OCI-LY7 (cell line): ENCODE results near the gene RASAL2.

Experiments
- EZH2phosphoT487 ChIP-seq: fragments of 200-600 bp; sonication (generic); IDR thresholded peaks from 2 replicates; pipeline ENCODE4 v1.6.1; 2018; ENCODE audit warnings: low read depth, borderline replicate concordance, mild to moderate bottlenecking, mixed run types, antibody characterized with exemption, low read length, moderate library complexity, mixed read lengths
- TF ChIP-seq, protein P1 (sequence below): fragments of 200-600 bp; sonication (generic); conservative IDR thresholded peaks from 2 replicates; pipeline ENCODE4 v1.5.1; 2014; ENCODE audit warnings: mild to moderate bottlenecking, antibody characterized with exemption, low read length, moderate library complexity, mixed read lengths

DNA sequence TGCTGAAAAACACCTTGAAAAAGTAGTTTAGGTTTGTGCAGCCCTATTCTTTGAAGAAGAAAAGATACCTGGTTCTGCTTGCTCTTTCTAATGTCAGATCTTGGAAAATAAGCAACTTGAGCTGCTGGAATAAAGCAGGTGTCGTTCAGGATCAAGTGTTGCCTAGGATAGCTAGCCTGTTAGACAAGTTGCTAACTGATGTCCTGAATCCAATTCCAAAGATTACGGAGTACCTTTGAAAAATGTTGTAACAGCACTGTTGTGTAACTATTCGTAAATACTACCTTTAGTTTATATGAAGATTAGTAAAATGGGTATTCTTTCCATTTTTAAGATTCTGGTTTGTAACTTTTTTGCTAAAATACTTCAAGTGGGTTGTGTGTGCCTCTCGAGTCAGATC, 251.3 kb downstream of the RASAL2 start:
- TF ChIP-seq, protein P1, sequence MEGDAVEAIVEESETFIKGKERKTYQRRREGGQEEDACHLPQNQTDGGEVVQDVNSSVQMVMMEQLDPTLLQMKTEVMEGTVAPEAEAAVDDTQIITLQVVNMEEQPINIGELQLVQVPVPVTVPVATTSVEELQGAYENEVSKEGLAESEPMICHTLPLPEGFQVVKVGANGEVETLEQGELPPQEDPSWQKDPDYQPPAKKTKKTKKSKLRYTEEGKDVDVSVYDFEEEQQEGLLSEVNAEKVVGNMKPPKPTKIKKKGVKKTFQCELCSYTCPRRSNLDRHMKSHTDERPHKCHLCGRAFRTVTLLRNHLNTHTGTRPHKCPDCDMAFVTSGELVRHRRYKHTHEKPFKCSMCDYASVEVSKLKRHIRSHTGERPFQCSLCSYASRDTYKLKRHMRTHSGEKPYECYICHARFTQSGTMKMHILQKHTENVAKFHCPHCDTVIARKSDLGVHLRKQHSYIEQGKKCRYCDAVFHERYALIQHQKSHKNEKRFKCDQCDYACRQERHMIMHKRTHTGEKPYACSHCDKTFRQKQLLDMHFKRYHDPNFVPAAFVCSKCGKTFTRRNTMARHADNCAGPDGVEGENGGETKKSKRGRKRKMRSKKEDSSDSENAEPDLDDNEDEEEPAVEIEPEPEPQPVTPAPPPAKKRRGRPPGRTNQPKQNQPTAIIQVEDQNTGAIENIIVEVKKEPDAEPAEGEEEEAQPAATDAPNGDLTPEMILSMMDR = no peak
- no peak for TF ChIP-seq EZH2phosphoT487
